Skin epidermis (tissue), 12 donors: Measurements from ENCODE around the gene ENKD1.

Experiments
- H3K27ac ChIP-seq, 21 experiments: fragments of 200-600 bp; sonication (generic) in 11 of 21; one replicate each; pipeline ENCODE4 v1.5.0; 2020; ENCODE audit warnings: mild to moderate bottlenecking in 3 of 21, inconsistent platforms in 2 of 21, moderate library complexity in 2 of 21
- H3K4me3 ChIP-seq, 7 experiments: fragments of 200-600 bp; sonication (generic) in 2 of 7; one replicate each; pipeline ENCODE4 v1.5.0; 2020; ENCODE audit warnings: inconsistent platforms in 2 of 7, mild to moderate bottlenecking in 2 of 7, moderate library complexity in 1 of 7

The ENKD1 gene

GRCh38 chr16:67632415-67633172 lies 34.0 kb downstream of the ENKD1 start:
- H3K4me3 ChIP-seq, result no peak overlapping the region
- no peak overlapping the region for H3K27ac ChIP-seq

GRCh38 chr16:67628216-67628615 lies 38.3 kb downstream of the ENKD1 start:
- no peak overlapping the region for H3K4me3 ChIP-seq

GRCh38 chr16:67613808-67614207 lies 52.7 kb downstream of the ENKD1 start:
- Histone ChIP-seq H3K27ac (no peak overlapping the region), H3K4me3 (no peak overlapping the region)

More at GRCh38 chr16:67628216-67628615, 38.3 kb downstream of the ENKD1 start:
- no peak overlapping the region for H3K27ac ChIP-seq
